NCI-H524 (cell line): ENCODE measurements around the gene SELENOO.
A peak's percentile ranks its signal among the peaks of the same experiment; 100 is the strongest.

Experiments used
- DNase-seq, 2 experiments: peaks; one replicate each; lab custom pipeline; 2025; lab: John Stamatoyannopoulos, UW

Gene SELENOO

DNA sequence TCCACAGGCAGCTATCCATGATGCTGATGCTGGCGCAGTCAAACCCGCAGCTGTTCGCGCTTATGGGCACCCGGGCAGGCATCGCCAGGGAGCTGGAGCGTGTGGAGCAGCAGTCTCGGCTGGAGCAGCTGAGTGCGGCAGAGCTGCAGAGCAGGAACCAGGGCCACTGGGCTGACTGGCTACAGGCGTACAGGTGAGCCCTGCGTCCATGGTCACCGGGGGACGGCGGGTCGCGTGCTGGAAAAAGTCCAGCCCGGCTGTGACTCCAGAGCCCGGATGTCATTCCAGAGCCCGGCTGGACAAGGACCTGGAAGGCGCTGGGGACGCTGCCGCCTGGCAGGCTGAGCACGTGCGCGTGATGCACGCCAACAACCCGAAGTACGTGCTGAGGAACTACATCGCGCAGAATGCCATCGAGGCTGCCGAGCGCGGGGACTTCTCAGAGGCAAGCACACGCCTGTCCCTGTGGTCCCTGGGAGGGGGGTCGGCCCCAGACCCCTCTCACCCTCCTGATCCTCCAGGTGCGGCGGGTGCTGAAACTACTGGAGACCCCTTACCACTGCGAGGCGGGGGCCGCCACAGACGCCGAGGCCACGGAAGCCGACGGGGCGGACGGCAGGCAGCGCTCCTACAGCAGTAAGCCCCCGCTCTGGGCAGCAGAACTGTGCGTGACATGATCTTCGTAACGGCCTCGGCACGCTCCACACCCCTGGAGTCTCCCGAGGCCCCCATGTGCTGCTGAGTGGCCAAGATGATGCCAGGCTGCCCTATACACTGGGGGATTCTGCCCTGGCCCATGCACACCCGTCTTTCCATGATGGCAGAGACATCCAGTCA is 16.1 kb downstream of the SELENOO start:
- no peak for DNase-seq

DNA sequence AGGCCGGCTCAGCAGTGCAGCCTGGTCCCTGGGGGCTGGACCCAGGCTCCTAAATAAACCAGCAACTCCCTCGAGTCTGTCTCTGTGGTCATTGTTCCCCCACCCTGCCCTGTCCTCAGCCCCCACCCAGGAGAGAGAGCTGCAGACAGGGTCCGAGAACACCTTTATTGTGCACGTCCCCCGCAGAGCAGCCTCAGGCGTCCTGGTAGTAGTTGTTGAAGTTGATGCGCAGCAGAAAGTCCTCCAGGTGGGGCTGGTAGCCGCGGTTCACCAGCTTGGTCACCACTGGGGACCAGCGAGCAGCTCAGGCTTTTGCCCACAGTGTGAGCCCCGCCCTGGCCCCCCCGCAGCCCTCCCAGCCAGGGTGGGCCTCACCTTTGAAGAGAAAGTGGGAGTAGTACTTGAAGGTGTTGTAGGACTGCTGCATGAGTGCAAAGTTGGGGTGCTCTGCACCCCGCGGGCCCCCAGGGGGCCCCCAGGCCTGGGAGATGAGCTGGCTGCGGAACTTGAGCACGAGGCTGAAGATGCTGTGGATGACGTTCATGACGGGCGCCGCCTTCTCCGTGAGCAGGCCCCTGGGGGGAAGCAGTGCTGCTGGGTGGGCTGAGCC is 16.8 kb downstream of the SELENOO start:
- DNase-seq = no peak

DNA sequence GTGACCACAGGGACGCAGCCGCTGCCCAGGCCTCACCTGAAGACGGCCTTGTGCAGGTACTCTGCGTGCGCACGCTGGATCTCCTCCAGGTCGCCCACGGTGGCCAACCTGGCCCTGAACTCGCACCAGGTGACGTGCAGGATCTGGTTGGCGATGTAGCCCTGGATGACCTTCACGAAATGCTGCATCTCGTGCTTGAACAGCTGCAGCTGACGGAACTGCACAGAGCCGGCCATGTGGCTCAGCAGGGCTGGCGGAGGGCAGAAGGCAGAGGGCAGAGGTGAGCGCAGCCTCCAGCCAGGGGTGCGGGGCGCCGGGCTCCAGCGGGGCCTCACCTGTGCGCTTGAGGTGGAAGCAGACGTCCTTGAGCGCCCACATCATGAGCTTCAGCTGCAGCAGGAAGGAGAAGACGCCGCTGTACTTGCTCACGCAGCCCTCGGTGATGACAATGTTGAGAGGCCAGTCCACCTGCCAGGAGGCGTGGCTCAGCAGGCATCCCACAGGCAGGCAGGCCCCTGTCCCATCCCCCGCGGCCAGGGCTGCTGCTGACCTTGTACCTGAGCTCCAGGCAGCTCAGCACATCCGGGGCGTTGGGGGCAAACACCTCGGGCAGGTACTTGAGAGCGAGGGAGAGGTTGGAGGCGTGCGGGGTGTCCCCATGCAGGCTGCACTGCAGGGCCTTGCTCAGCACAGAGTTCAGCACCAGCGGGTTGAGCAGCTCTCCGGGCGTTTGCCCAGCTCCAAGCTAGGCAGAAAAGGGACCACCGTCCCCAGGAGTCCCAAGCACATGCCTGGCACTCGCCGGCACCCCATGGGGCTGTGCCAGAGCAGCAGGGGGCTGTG is 17.6 kb downstream of the SELENOO start:
- no peak for DNase-seq

DNA sequence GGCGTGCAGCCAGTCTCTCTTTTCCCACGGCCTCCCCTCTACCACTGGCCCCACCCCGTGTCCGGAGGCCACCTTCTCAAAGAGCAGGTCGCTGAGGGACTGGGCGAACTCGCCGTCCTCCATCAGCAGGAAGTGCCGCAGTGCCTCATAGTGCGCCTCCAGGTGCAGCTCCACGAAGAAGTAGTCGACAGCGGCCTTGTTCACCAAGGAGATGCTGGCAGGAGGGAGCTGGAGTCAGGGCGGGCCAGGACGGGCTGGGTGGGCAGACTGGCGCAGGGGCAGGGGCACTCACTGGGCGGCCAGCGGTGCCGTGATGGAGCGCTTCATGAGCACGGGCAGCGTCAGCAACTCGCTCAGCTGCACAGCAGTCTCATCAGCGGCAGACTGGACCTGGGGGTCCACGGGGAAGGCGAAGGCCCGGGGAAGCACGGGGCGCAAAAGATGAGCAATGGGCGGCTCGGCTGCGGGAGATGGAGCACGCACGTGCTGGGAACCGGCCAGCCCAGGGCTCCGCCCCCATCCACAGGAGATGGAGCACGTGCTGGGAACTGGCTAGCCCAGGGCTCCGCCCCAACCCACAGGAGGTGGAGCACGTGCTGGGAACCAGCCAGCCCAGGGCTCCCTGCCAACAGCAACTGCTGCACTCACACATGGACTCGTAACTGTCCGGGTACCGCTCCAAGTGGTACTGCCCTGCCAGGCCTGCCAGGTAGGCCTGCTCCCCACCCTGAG is 18.4 kb downstream of the SELENOO start:
- peak in 1 of 2 experiments; percentile 17 for DNase-seq

DNA sequence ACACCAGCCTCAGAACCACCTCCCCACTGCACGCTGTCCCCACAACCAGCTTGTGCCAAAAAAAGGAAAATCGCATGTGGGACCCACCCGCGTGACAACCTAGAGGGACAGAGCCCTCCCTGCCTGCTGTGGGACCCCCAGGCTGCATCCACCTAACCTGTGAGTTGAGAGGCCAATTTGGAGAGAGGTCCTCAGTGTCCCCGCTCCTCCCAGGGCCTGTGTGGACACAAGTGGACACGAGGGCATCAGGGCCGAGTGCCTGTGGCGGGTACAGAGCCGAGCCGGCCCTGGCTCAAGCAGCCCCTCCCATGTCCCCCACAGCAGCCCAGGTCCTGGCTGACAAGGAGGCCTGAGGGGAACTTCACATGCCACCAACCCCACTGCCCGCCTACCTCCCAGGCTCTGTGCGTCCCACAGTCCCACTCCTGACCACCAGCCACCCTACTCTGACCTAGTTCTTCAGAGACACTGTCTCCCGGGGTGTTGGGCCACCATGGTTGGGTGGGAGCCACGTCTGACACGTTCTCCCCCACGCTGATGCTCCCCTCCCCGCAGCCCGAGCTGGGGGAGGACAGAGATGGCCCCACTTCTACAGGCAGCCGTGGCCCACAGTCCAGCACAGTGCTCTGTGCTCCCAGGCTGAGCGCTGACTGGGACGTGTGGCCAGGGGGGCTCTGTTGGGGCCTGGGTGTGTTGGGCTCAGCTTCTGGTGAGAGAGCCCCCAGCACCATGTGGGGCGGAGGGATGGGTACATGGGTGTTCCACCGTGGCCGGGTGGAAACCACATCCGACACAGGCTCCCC is 19.2 kb downstream of the SELENOO start:
- DNase-seq = no peak

DNA sequence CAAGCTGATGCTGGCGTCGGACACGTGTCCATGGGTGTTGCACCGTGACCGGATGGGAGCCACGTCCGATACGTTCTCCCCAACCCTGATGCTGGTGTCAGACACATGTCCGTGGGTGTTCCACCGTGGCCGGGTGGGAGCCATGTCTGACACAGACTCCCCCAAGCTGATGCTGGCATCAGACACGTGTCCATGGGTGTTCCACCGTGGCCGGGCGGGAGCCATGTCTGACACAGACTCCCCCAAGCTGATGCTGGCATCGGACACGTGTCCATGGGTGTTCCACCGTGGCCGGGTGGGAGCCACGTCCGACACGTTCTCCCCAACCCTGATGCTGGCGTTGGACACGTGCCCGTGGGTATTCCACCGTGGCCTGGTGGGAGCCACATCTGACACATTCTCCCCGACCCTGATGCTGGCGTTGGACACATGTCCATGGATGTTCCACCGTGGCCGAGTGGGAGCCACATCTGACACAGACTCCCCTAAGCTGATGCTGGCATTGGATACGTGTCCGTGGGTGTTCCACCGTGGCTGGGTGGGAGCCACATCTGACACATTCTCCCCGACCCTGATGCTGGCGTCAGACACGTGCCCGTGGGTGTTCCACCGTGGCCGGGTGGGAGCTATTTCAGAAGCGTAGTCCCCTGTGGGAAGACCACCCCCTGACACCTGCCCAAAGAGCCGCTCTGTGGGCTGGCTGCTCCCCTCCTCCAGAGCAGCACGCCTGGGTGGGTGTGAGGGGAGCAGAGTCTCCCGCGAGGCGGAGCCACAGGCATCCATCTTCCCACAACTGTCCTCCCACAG is 20.0 kb downstream of the SELENOO start:
- no peak for DNase-seq

DNA sequence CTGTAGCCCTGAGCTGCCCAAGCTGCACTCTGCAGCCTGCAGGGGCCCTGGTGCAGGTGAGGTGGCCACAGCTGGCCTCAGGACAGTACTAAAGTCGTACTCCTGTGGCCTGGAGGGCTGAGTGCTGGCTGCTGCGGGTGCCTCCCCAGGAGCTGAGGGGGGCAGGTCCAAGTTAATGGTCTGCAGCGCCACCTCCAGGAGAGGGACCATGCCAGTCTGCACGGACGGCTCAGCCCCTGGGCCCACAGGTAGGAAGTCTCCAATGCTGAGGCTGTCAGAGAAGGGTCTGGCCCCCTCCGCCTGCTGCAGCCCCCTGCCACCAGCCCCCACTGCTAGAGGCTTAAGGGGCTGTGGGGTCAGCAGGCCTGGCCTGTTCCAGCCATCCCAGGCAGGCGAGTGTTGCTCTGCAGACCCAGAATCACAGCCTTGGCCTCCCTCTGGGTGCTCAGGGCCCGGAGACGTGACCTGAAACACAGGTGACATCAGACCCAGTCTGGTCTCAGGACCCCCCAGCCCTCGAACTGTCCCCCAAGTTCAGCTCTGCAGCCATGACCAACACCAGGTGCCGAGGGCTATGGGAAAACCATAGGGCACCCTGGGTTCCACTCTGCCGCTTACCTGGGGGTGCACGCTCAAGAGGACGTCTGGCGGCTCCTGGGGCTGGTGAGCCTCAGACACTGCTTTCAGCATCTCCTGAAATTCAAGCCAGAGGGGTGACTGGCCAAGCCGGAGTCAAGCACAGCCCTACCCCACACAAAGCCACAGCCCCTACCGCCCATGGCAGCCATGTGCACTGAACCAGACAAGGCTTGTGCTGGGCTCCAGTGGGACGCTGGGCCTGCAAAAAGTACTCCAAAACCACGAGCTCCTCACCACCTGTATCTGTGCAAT is 20.8 kb downstream of the SELENOO start:
- DNase-seq = no peak

DNA sequence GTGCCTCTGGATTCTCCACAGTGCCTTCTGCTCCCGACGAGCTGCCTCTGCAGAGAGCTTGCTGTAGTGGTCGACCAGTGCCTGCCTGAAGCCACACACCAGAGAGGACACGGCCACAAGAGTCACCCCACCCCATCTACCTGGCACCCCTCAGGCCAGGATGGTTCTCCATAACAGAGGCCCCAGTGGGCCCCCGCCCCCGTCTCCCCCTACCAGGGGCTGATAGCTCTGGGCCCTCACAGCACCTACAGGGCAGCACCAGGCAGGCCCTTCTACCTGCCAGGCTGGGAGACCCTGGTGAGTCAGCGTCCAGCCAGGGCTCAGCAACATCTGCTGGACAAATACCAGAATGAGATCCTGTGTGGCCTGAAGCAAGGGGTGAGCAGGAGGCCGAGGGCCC is 21.7 kb downstream of the SELENOO start:
- DNase-seq = no peak

DNA sequence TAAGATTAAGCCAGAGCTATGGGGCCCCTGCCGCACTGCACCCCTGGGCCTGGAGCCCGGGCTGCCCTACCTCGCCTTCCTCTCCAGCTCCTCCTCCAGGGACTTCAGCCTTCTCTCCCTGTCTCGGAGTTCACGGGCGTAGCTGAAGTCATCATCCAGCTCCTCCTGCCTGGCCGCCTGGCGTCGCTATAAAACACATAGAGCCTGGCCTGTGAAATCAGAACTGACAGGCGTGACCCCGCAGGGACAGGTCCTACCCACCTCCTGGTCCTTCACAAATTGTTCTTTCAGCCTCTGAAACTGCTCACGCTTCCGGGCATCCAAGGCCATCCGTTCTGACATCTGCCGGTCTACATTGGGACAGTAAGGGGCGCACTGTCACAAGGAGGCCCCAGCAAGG is 23.3 kb downstream of the SELENOO start:
- DNase-seq = no peak

DNA sequence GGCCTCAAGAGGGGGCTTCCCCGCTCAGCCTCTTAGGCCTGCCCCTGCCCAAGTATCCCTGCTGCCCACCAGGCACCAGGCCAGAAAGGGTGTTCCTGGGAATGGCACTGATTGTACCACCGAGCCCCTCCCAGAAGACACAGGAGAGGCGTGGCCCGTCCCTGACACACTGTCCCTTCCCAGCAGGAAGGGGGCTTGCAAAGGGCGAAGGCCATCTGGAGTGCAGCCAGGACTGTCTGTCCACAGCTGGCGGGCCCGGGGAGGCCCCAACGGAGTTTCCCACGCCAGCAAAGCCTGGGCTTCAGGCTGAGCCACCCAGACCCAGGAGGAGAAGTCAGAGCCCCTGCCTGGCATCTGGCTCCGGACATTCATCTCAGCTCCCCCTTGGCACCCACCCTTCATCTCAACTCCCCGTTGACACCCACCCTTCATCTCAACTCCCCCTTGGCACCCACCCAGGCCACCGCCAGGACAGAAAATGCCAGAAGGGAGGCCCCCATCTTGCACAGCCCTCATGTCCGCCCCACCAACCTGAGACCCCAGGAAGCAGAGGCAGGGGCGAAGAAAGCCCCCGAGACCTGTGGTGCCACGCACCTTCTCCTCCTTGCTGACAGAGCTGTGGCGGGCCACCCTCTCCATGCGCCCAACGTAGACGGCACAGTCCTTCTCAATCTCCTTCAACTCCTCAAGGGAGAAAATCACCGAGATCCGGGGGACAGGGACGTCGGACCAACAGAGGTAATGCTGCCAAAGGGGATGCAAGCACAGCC is 24.6 kb downstream of the SELENOO start:
- DNase-seq = no peak

DNA sequence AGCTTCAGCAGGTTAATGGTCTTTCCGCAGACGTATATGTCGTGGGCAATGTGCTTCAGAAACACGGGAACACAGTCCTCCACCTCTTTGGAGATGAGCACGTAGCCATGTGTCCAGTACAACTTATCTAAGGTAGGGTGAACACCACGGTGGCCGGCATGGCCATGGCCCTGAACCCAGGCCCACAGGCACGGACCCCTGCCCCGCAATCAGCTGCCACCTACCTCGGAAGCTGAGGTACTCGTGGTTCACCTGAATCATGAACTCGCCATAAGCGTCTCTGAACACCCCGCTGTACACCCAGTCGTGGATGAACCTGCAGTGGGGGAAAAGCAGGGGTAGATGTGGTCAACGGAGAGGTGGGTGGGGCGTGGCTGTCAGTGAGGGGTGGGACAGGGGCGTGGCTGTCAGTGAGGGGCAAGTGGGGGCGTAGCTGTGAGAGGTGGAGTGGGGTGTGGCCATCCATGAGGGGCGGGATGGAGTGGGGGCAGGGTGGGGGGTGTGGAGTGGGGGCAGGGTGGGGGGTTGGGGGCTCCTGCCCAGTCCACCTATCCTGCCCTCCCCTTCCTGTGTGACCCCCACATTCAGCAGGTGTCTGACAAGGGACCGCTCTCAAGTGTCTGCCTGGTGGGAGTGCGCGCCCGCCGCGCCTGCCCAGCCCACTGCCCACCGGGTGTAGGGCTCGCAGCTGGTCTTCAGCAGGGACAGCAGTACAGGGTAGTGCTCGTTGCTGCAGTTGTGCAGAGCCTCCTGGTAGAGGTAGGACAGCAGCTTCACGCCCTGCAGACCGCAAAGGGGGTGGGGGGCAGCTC is 25.5 kb downstream of the SELENOO start:
- DNase-seq = no peak

DNA sequence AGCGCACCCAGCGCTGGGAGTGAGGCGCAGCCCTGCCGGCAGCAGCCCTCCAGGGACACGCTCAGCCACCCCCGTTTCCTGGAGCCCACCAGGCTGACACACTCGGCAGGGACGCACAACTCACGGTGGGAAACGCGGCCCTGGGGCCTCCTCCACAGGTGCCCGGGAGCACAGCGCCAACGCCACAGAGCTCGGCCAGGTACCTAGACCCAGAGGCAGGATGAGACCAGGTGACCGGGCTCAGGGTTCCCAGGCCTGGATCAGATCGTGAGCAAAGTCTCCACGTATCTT is 26.0 kb downstream of the SELENOO start:
- DNase-seq = no peak

DNA sequence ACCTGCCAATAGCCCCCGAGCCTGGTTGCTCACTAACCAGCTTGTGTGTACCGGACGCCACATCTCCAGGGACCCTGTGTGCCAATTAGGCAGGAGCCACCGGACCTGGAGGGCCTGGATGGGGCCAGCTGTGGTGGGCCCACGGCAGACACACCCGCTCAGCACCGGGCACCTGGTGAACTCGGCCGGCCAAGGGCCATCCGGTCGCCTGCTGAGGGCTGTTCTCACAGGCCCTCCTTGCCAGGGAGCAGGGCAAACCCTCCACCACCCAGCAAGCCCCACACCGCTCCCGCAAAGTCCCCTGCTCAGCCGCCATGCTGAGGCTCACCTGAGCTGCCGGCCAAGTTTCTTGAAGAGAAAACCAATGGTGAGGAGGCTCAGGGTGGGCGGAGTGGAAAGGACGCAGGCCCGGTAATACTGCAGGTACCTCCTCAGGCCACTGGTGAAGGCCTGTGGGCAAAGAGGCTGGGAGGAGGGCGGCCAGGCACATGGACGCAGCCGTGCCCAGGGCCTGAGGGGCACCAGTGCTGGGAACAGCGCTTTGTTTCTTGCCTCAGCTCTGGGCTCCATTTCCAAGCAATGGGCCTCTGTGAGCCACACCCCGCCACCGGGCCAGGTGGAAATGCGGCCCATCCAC is 26.9 kb downstream of the SELENOO start:
- no peak for DNase-seq

DNA sequence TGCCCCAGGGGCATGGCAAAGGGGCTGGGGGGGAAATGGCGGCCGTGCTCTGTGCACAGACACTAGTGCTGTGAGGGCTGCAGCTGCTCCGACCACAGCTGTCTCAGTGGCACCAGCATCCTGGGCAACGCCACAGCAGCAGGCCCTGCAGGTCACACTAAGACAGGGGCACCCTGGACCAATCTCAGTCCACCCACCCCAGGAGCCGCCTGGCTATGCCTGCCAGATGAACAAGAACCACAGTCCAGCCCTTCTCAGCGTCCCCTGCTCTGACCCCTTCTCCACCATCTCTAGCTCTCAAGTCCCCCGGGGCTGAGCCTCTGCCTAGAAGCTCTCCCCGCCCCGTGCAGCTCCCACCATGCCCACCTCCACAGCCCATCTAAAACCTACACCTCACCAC is 27.6 kb downstream of the SELENOO start:
- DNase-seq = no peak

DNA sequence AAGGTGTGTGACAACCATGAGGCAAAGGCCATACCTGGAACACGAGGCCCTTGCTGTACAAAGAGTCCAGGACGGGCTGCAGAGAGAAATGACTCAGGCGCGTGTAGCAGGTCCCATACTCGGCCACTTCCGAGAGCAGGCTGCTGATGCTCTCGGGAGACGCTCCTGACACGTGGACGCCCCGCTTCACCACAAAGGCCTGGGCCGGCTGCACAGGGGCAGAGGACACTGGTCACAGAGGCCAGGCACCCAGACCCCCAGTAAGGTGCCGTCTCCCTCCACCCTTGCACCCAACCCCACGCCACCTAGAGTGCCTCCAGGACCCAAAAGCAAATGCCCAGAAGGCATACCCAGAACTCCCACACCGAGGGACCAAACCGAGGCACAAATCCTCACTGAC is 28.6 kb downstream of the SELENOO start:
- DNase-seq = no peak

DNA sequence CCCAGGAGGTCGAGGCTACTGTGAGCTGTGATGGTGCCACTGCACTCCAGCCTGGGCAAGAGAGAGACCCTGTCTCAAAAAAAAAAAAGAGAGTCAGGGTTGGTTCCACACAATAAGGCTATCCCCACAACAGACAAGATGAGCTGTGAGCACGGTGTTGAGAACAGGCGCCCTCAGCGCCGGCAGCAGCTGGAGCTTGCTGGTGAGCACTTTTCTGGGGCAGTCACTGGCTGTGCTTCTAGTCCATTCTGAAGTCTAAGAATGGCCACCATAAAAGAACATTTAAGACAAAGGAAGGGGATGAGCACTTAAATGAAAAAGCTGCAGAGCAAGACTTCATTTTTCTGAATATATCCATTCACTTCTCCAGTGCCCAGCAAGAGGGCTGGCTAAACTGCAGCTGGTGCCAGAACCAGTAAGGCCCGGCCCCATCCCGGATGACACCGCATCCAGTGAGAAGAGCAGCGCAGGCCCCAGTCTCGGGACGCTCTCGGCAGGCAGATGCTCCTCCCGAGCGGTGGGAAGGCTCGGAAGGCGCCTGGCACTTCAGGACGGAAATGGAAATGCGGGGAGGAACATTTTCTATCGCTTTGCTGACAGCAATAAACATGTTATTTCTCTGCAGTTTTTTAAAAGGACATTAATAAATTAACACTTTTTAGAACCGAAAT is 31.8 kb downstream of the SELENOO start:
- no peak for DNase-seq

DNA sequence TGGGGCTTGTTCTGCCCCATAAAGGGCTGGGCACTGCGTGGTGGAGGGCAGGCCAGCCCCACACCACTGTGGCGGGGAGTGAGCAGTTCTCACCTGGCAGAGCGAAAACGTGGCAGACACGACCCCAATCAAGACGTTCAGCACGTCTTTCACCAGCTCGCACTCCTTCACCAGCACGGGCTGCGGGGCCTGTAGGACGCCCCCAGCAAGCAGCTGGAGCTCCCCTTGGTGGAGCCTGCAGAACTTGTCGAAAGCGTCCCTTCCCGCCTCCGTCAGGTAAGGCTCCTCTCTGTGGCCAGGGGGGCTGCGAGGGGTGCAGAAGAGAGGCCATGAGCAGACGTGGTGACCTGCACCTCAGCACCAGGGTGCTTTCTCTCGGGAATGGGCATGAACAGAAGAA is 32.4 kb downstream of the SELENOO start:
- DNase-seq = no peak
